IMR-90 (cell line): Measurements from ENCODE around the gene EPPIN. TPM values are rescaled to one million over a fixed set of nuclear protein-coding genes. Genes with fewer than 3 reads are reported as not detected.

ENCODE experiments used
- ATAC-seq: fragments of 200-7000 bp; cut with Tn5 transposase; 2 replicates; pipeline ENCODE4 v1.9.1; 2020; ENCODE audit warnings: low read depth, mild to moderate bottlenecking, moderate library complexity
- BruUV-seq: library from RNA; stranded (reverse); fragments of 400-500 nt; replicated peaks from 2 replicates; lab custom pipeline; 2021; lab: Mats Ljungman, UMichigan
- CTCF ChIA-PET: fragments of 300-600 bp; formaldehyde crosslinking; extraction: SDS; loops from one replicate; lab custom pipeline; 2021; ENCODE audit warnings: antibody characterized with exemption; lab: Yijun Ruan, JAX
- POLR2A ChIA-PET: fragments of 300-600 bp; sonication (Branson Sonifier 250); formaldehyde crosslinking; loops from one replicate; lab custom pipeline; 2022; ENCODE audit warnings: antibody characterized with exemption; ENCODE audit not compliant: unreplicated experiment; lab: Charles Lee
- DNase-seq: peaks from one replicate; pipeline ENCODE4 v3.0.0; 2013
- H2AFZ ChIP-seq: replicated peaks from 2 replicates; pipeline ENCODE3; 2013; ENCODE audit warnings: low read length, mild to moderate bottlenecking; ENCODE audit not compliant: poor library complexity
- H2AK5ac ChIP-seq: 2 replicates; pipeline ENCODE4 v1.6.1; 2013; ENCODE audit warnings: low read depth, low read length, inconsistent platforms
- H2AK9ac ChIP-seq: replicated peaks from 2 replicates; pipeline ENCODE3; 2013; ENCODE audit warnings: mild to moderate bottlenecking, low read depth, low read length, moderate library complexity; ENCODE audit not compliant: poor library complexity
- H2BK120ac ChIP-seq: 2 replicates; pipeline ENCODE4 v1.6.1; 2013; ENCODE audit warnings: low read depth, low read length, inconsistent platforms
- H2BK15ac ChIP-seq: 3 replicates; pipeline ENCODE4 v1.6.1; 2013; ENCODE audit warnings: low read depth, low read length, inconsistent platforms
- H2BK20ac ChIP-seq: 2 replicates; pipeline ENCODE4 v1.6.1; 2013; ENCODE audit warnings: low read depth, mild to moderate bottlenecking, inconsistent platforms, low read length, moderate library complexity
- H2BK5ac ChIP-seq: 2 replicates; pipeline ENCODE4 v1.6.1; 2013; ENCODE audit warnings: mild to moderate bottlenecking, low read depth, low read length, inconsistent platforms; ENCODE audit not compliant: poor library complexity, severe bottlenecking
- H3K14ac ChIP-seq: replicated peaks from 2 replicates; pipeline ENCODE4 v1.6.1; 2013; ENCODE audit warnings: low read depth, low read length, inconsistent platforms
- H3K18ac ChIP-seq: 2 replicates; pipeline ENCODE4 v1.6.1; 2013; ENCODE audit warnings: low read depth, low read length, control low read depth
- H3K23ac ChIP-seq: 2 replicates; pipeline ENCODE4 v1.6.1; 2013; ENCODE audit warnings: low read depth, low read length, inconsistent platforms
- H3K27ac ChIP-seq: 2 replicates; pipeline ENCODE4 v1.5.1; 2013; ENCODE audit warnings: mild to moderate bottlenecking, control low read depth, low read length; ENCODE audit not compliant: insufficient read depth
- H3K27me3 ChIP-seq: 2 replicates; pipeline ENCODE4 v1.6.1; 2013; ENCODE audit warnings: low read length; ENCODE audit not compliant: control insufficient read depth, insufficient read depth
- H3K36me3 ChIP-seq: 2 replicates; pipeline ENCODE4 v1.6.1; 2013; ENCODE audit warnings: low read length, mixed read lengths; ENCODE audit not compliant: control insufficient read depth, insufficient read depth
- H3K4ac ChIP-seq: 2 replicates; pipeline ENCODE4 v1.6.1; 2013; ENCODE audit warnings: low read depth, low read length, inconsistent platforms
- H3K4me1 ChIP-seq: 2 replicates; pipeline ENCODE4 v1.6.1; 2013; ENCODE audit warnings: low read length, mixed read lengths; ENCODE audit not compliant: control insufficient read depth, insufficient read depth
- H3K4me2 ChIP-seq: 2 replicates; pipeline ENCODE4 v1.6.1; 2013; ENCODE audit warnings: low read depth, mild to moderate bottlenecking, control low read depth, low read length, moderate library complexity
- H3K4me3 ChIP-seq: 2 replicates; pipeline ENCODE4 v1.5.1; 2013; ENCODE audit warnings: low read depth, mild to moderate bottlenecking, control low read depth, low read length, moderate library complexity; ENCODE audit not compliant: insufficient read depth
- H3K56ac ChIP-seq: 2 replicates; pipeline ENCODE4 v1.6.1; 2013; ENCODE audit warnings: low read length, inconsistent platforms; ENCODE audit not compliant: insufficient read depth; ENCODE audit errors: extremely low read depth
- H3K79me1 ChIP-seq, 2 experiments: 2 replicates each; pipeline ENCODE4 v1.6.1; 2013; ENCODE audit warnings: low read length in 2 of 2, inconsistent platforms in 1 of 2, low read depth in 1 of 2
- H3K9ac ChIP-seq: 2 replicates; pipeline ENCODE4 v1.6.1; 2013; ENCODE audit warnings: low read depth, low read length, control low read depth
- H3K9me1 ChIP-seq: 2 replicates; pipeline ENCODE4 v1.6.1; 2013; ENCODE audit warnings: low read length, inconsistent platforms; ENCODE audit not compliant: insufficient read depth
- H3K9me3 ChIP-seq: 2 replicates; pipeline ENCODE4 v1.6.1; 2013; ENCODE audit warnings: low read length; ENCODE audit not compliant: control insufficient read depth, insufficient read depth
- H4K20me1 ChIP-seq: 2 replicates; pipeline ENCODE4 v1.6.1; 2013; ENCODE audit warnings: low read length, inconsistent platforms; ENCODE audit not compliant: insufficient read depth
- H4K5ac ChIP-seq: 2 replicates; pipeline ENCODE4 v1.6.1; 2013; ENCODE audit warnings: mild to moderate bottlenecking, low read depth, low read length, control low read depth
- H4K8ac ChIP-seq, 2 experiments: 2 replicates each; pipeline ENCODE4 v1.6.1; 2013; ENCODE audit warnings: low read depth in 2 of 2, low read length in 2 of 2, control low read depth in 1 of 2, inconsistent platforms in 1 of 2
- H4K91ac ChIP-seq: 2 replicates; pipeline ENCODE4 v1.6.1; 2013; ENCODE audit warnings: low read depth, low read length, inconsistent platforms; ENCODE audit not compliant: insufficient read depth
- MAFK ChIP-seq: IDR thresholded peaks from 2 replicates; pipeline ENCODE4 v1.6.1; 2012; ENCODE audit warnings: low read depth, low read length, improper control_type of control experiment
- MXI1 ChIP-seq: IDR thresholded peaks from 2 replicates; pipeline ENCODE4 v1.6.1; 2012; ENCODE audit warnings: low read depth, mild to moderate bottlenecking, low read length, moderate library complexity, borderline replicate concordance
- POLR2A ChIP-seq: IDR thresholded peaks from 2 replicates; pipeline ENCODE4 v1.6.1; 2012; ENCODE audit warnings: mild to moderate bottlenecking, low read depth, low read length
- dilution Hi-C: fragments of 300-500 bp; cut with HindIII; formaldehyde crosslinking; loops from one replicate; pipeline ENCODE4 v1.14.3; 2018; ENCODE audit warnings: low sequenced_read_pairs; ENCODE audit not compliant: unreplicated experiment
- in situ Hi-C: fragments of 300-500 bp; cut with MboI; formaldehyde crosslinking; loops from 3 replicates; pipeline ENCODE4 v1.14.3; 2019; ENCODE audit warnings: low sequenced_read_pairs, inconsistent platforms, mixed read lengths
- intact Hi-C: fragments of 100-400 bp; cut with micrococcal nuclease; formaldehyde crosslinking; loops from 2 replicates; pipeline ENCODE4 v1.10.0; 2022
- polyA plus RNA-seq, 3 experiments: library from polyadenylated mRNA; depleted of rRNA; stranded (reverse); fragments of >200 nt; gene quantifications; 2 replicates each; pipeline ENCODE4 v1.2.3, GENCODE V29; 2012; ENCODE audit warnings: low replicate concordance in 1 of 3
- total RNA-seq: library from RNA; depleted of rRNA; stranded (reverse); fragments of >200 nt; gene quantifications from 2 replicates; pipeline ENCODE4 v1.2.3, GENCODE V29; 2012

EPPIN gene
- total and polyA plus RNA-seq, 2 of the 4 experiments (the other 2 are of a cell fraction), result not detected

GRCh38 chr20:45550765-45551164 lies 3.6 kb upstream of the EPPIN start:
- H2AK9ac ChIP-seq, result no peak overlapping the region
- ATAC-seq, result no peak
- H3K23ac ChIP-seq, result no peak overlapping the region
- BruUV-seq, result no TSS peak
- TF ChIP-seq MXI1 (no peak), POLR2A (no peak), MAFK (0 out of 2 replicates have a peak, but pooled peaks have one; percentile 17)
- no peaks in the 10 kb centered on the region for H4K20me1 ChIP-seq
- H3K14ac ChIP-seq, result no peak overlapping the region
- peaks cover 5% of the 10 kb centered on the region for H3K27me3 ChIP-seq
- no peak for DNase-seq
- no peak overlapping the region for H2BK120ac ChIP-seq
- ChIA-PET CTCF (no interaction called here), POLR2A (no interaction called here)
- no peak overlapping the region for H3K4me3 ChIP-seq
- H4K5ac ChIP-seq, result no peak overlapping the region
- H3K56ac ChIP-seq, result no peak overlapping the region
- H2BK20ac ChIP-seq, result no peak overlapping the region
- H3K36me3 ChIP-seq, result no peaks in the 10 kb centered on the region
- H3K9me3 ChIP-seq, result no peaks in the 10 kb centered on the region
- no peaks in the 10 kb centered on the region for H3K4me1 ChIP-seq
- no peak overlapping the region for H4K91ac ChIP-seq
- H3K4ac ChIP-seq, result no peak overlapping the region
- H3K9me1 ChIP-seq, result no peaks in the 10 kb centered on the region
- H4K8ac ChIP-seq, result no peak overlapping the region
- intact Hi-C loops (no loop called here), dilution Hi-C loops (no loop called here), in situ Hi-C loops (no loop called here)
- no peak overlapping the region for H3K4me2 ChIP-seq
- H3K18ac ChIP-seq, result no peak overlapping the region
- no peak overlapping the region for H2AK5ac ChIP-seq
- H2AFZ ChIP-seq, result no peak overlapping the region
- no peak overlapping the region for H2BK5ac ChIP-seq
- no peak overlapping the region for H3K27ac ChIP-seq
- no peak overlapping the region for H2BK15ac ChIP-seq
- H3K79me1 ChIP-seq, result no peaks in the 10 kb centered on the region
- no peak overlapping the region for H3K9ac ChIP-seq
